ENCODE data around the gene MAPK11. TPM values are rescaled to one million over a fixed set of nuclear protein-coding genes. Genes with fewer than 3 reads are reported as not detected.

Gene MAPK11
- total RNA-seq, 2 donors from 2014 or later = 0.33 to 0.40 TPM

DNA sequence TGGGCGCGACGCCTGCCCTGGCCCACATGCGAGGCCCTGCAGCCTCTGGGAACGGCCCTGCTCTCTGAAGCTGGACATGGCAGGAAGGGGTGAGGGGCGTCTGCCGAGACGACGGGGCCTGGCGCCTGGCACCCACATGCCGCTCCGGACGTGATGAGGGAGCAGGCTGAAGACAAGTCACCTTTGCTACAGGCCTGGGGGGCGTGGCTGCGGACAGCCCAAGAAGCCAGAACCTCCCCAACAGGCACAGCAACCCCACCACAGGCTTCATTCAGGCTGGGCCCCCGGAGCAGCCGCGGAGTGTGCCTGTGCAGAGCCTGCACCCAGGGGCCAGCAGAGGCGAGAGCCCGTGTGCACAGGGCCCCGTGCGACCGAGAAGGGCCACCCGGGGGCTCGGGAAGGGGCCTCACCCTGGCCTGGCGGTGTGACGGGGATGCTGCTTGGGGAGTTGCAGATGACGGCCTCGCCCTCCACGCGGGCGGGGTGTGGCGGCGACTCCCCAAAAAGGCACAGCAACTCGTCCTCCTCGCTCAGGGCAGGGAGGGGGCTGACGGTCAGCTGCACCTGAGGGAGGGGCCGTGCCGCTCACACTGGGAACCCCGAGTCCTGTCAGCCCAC is 16.6 kb upstream of the MAPK11 start:
- TF ChIP-seq, protein P1, sequence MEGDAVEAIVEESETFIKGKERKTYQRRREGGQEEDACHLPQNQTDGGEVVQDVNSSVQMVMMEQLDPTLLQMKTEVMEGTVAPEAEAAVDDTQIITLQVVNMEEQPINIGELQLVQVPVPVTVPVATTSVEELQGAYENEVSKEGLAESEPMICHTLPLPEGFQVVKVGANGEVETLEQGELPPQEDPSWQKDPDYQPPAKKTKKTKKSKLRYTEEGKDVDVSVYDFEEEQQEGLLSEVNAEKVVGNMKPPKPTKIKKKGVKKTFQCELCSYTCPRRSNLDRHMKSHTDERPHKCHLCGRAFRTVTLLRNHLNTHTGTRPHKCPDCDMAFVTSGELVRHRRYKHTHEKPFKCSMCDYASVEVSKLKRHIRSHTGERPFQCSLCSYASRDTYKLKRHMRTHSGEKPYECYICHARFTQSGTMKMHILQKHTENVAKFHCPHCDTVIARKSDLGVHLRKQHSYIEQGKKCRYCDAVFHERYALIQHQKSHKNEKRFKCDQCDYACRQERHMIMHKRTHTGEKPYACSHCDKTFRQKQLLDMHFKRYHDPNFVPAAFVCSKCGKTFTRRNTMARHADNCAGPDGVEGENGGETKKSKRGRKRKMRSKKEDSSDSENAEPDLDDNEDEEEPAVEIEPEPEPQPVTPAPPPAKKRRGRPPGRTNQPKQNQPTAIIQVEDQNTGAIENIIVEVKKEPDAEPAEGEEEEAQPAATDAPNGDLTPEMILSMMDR (conservative IDR thresholded peaks at IDR 0.05) = no peak
- H3K27me3 ChIP-seq (ENCODE audit: control insufficient read depth, insufficient read depth, low read length, poor library complexity, severe bottlenecking) = no peaks in the 10 kb centered on the region
- H3K36me3 ChIP-seq (ENCODE audit: control insufficient read depth, insufficient read depth, low read length) = peaks cover 20% of the 10 kb centered on the region
- H3K27me3 Mint-ChIP-seq (ENCODE audit: insufficient read depth) = no peaks in the 10 kb centered on the region
- H3K4me1 ChIP-seq (ENCODE audit: control insufficient read depth, insufficient read depth, low read length) = no peaks in the 10 kb centered on the region
- WGBS, 2 experiments (ENCODE audit: insufficient coverage in 1 of 2, insufficient read length in 1 of 2) = 96 to 97% methylated on average over 31 to 40 of the region's 40 CpGs
- H3K9ac ChIP-seq (ENCODE audit: extremely low read depth, low read length, poor library complexity, severe bottlenecking) = no peak overlapping the region
- no peak overlapping the region for H3K27ac Mint-ChIP-seq
- H3K9me3 ChIP-seq (ENCODE audit: control insufficient read depth, low read length) = no peaks in the 10 kb centered on the region
- DNase-seq = no peak
- no peak overlapping the region for H3K4me3 Mint-ChIP-seq
- H3K4me3 ChIP-seq (ENCODE audit: low read length) = no peak overlapping the region
- H3K27ac ChIP-seq (ENCODE audit: low read depth, low read length) = no peak overlapping the region
- no peaks in the 10 kb centered on the region for H3K9me3 Mint-ChIP-seq
- H3K4me1 Mint-ChIP-seq = no peaks in the 10 kb centered on the region
- peaks cover 22% of the 10 kb centered on the region for H3K36me3 Mint-ChIP-seq (ENCODE audit: low read depth)

DNA sequence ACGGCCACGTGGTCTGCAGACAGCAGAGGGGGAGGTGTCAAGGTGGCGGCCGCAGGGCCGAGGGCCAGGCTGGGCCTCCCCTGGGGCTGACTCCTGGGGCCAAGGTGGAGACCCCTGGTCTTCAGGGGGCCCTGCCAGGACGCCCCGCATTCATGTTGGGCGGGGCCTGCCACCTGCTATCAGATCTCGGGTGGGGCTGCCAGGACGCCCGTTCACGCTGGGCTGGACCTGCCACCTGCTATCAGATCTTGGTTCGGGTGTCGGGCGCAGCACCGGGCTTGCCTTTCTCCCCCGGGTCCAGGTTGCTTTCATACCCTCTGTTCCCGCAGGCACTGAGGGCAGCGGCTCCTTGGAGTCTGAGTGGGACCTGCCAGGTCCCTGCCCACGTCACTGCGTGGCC is 16.1 kb upstream of the MAPK11 start:
- no peaks in the 10 kb centered on the region for H3K4me1 ChIP-seq (ENCODE audit: control insufficient read depth, insufficient read depth, low read length)
- WGBS, 2 experiments (ENCODE audit: insufficient coverage in 1 of 2, insufficient read length in 1 of 2) = 93 to 95% methylated on average over 5 to 21 of the region's 21 CpGs
- no peaks in the 10 kb centered on the region for H3K9me3 ChIP-seq (ENCODE audit: control insufficient read depth, low read length)
- no peak overlapping the region for H3K9ac ChIP-seq (ENCODE audit: extremely low read depth, low read length, poor library complexity, severe bottlenecking)
- H3K27ac ChIP-seq (ENCODE audit: low read depth, low read length) = no peak overlapping the region
- H3K27me3 Mint-ChIP-seq (ENCODE audit: insufficient read depth) = no peaks in the 10 kb centered on the region
- no peaks in the 10 kb centered on the region for H3K27me3 ChIP-seq (ENCODE audit: control insufficient read depth, insufficient read depth, low read length, poor library complexity, severe bottlenecking)
- no peak overlapping the region for H3K27ac Mint-ChIP-seq
- no peak for DNase-seq
- H3K4me3 ChIP-seq (ENCODE audit: low read length) = no peak overlapping the region
- peaks cover 26% of the 10 kb centered on the region for H3K36me3 Mint-ChIP-seq (ENCODE audit: low read depth)
- no peak overlapping the region for H3K4me3 Mint-ChIP-seq
- TF ChIP-seq, protein P1 (conservative IDR thresholded peaks at IDR 0.05) = no peak
- H3K36me3 ChIP-seq (ENCODE audit: control insufficient read depth, insufficient read depth, low read length) = peaks cover 20% of the 10 kb centered on the region
- H3K4me1 Mint-ChIP-seq = no peaks in the 10 kb centered on the region
- H3K9me3 Mint-ChIP-seq = no peaks in the 10 kb centered on the region

DNA sequence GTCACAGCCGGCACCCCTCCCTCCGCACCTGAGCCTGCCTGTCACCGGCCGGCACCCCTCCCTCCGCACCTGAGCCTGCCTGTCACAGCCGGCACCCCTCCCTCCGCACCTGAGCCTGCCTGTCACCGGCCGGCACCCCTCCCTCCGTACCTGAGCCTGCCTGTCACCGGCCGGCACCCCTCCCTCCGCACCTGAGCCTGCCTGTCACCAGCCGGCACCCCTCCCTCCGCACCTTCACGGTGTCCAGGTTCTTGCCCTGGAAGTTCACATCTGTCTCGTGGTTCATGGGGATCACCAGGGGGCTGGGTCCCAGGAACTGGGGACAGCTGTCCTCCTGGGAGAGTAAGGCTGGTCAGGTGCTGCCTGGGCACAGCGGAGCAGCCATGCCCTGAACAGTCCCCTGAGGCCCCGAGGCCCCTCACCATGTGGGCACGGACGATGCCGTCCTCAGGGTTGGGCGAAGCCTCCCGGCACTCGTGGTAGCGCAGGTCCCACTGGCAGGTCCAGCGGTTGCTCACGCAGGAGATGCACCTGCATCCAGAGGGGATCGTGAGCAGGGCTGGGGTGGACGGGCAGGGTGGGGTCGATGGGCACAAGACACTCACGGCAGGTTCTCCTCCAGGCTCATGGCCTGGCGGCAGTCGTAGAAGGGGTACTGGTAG is 15.5 kb upstream of the MAPK11 start:
- TF ChIP-seq, protein P1 (conservative IDR thresholded peaks at IDR 0.05) = no peak
- H3K27me3 ChIP-seq (ENCODE audit: control insufficient read depth, insufficient read depth, low read length, poor library complexity, severe bottlenecking) = no peaks in the 10 kb centered on the region
- no peaks in the 10 kb centered on the region for H3K27me3 Mint-ChIP-seq (ENCODE audit: insufficient read depth)
- peaks cover 20% of the 10 kb centered on the region for H3K36me3 ChIP-seq (ENCODE audit: control insufficient read depth, insufficient read depth, low read length)
- H3K9me3 Mint-ChIP-seq = no peaks in the 10 kb centered on the region
- no peak overlapping the region for H3K27ac Mint-ChIP-seq
- peaks cover 32% of the 10 kb centered on the region for H3K36me3 Mint-ChIP-seq (ENCODE audit: low read depth)
- no peaks in the 10 kb centered on the region for H3K9me3 ChIP-seq (ENCODE audit: control insufficient read depth, low read length)
- no peak for DNase-seq
- no peak overlapping the region for H3K27ac ChIP-seq (ENCODE audit: low read depth, low read length)
- H3K4me3 Mint-ChIP-seq = no peak overlapping the region
- 95 to 100% methylated on average over 18 to 28 of the region's 34 CpGs for WGBS, 2 experiments (ENCODE audit: insufficient coverage in 1 of 2, insufficient read length in 1 of 2)
- H3K9ac ChIP-seq (ENCODE audit: extremely low read depth, low read length, poor library complexity, severe bottlenecking) = no peak overlapping the region
- no peaks in the 10 kb centered on the region for H3K4me1 ChIP-seq (ENCODE audit: control insufficient read depth, insufficient read depth, low read length)
- no peaks in the 10 kb centered on the region for H3K4me1 Mint-ChIP-seq
- H3K4me3 ChIP-seq (ENCODE audit: low read length) = no peak overlapping the region
